ENCODE results near the gene CUX1. TPM values are rescaled to one million over a fixed set of nuclear protein-coding genes. Genes with fewer than 3 reads are reported as not detected.

The CUX1 gene
- total RNA-seq, 4 donors from 2014 or later, result 52.5 to 93.6 (median 63.7) TPM

DNA sequence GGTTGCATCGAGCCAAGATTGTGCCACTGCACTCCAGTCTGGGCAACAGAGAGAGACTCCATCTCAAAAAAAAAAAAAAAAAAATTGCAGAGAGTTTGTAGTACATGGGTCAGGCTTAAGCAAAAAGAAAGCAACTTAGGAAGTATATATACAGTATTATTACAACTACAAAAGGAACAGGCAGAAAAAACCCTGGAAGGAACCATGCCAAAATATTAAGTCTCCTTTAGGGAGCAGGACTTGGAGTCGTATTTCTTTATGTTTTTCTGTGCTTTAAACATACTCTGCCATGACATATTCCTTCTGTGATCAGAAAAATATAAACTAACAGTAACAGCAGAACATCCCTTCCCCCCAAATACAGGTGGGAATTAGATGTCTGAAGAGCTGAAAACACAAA lies 144.4 kb downstream of the CUX1 start:
- 70% methylated on average over 2 of the region's 2 CpGs for WGBS
- no peaks in the 10 kb centered on the region for H3K36me3 ChIP-seq
- no peaks in the 10 kb centered on the region for H3K9me3 ChIP-seq
- H3K4me1 ChIP-seq, result no peaks in the 10 kb centered on the region
- no peak overlapping the region for H3K4me3 ChIP-seq
- TF ChIP-seq, protein P1, sequence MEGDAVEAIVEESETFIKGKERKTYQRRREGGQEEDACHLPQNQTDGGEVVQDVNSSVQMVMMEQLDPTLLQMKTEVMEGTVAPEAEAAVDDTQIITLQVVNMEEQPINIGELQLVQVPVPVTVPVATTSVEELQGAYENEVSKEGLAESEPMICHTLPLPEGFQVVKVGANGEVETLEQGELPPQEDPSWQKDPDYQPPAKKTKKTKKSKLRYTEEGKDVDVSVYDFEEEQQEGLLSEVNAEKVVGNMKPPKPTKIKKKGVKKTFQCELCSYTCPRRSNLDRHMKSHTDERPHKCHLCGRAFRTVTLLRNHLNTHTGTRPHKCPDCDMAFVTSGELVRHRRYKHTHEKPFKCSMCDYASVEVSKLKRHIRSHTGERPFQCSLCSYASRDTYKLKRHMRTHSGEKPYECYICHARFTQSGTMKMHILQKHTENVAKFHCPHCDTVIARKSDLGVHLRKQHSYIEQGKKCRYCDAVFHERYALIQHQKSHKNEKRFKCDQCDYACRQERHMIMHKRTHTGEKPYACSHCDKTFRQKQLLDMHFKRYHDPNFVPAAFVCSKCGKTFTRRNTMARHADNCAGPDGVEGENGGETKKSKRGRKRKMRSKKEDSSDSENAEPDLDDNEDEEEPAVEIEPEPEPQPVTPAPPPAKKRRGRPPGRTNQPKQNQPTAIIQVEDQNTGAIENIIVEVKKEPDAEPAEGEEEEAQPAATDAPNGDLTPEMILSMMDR (IDR thresholded peaks at IDR 0.05), result no peak
- no peak for TF ChIP-seq POLR2AphosphoS5 (IDR thresholded peaks at IDR 0.05)
- TF ChIP-seq POLR2A (IDR thresholded peaks at IDR 0.05), result no peak
- no peak for TF ChIP-seq EP300 (IDR thresholded peaks at IDR 0.05)
- H3K27me3 ChIP-seq, result no peaks in the 10 kb centered on the region
- H3K27ac ChIP-seq, result no peak overlapping the region
- DNase-seq (ENCODE audit: low spot score in 2 of 2), result no peak

GRCh38 chr7:101963693-101964092 lies 146.3 kb downstream of the CUX1 start:
- Histone ChIP-seq H3K27ac (no peak overlapping the region), H3K4me3 (no peak overlapping the region), H3K36me3 (no peaks in the 10 kb centered on the region), H3K4me1 (no peaks in the 10 kb centered on the region), H3K27me3 (no peaks in the 10 kb centered on the region), H3K9me3 (no peaks in the 10 kb centered on the region)
- TF ChIP-seq EP300 (IDR thresholded peaks at IDR 0.05) (no peak), POLR2A (IDR thresholded peaks at IDR 0.05) (no peak), POLR2AphosphoS5 (IDR thresholded peaks at IDR 0.05) (no peak)
- TF ChIP-seq, protein P1 (IDR thresholded peaks at IDR 0.05), result no peak
- 96% methylated on average over 9 of the region's 9 CpGs for WGBS
- no peak for DNase-seq (ENCODE audit: low spot score in 2 of 2)

DNA sequence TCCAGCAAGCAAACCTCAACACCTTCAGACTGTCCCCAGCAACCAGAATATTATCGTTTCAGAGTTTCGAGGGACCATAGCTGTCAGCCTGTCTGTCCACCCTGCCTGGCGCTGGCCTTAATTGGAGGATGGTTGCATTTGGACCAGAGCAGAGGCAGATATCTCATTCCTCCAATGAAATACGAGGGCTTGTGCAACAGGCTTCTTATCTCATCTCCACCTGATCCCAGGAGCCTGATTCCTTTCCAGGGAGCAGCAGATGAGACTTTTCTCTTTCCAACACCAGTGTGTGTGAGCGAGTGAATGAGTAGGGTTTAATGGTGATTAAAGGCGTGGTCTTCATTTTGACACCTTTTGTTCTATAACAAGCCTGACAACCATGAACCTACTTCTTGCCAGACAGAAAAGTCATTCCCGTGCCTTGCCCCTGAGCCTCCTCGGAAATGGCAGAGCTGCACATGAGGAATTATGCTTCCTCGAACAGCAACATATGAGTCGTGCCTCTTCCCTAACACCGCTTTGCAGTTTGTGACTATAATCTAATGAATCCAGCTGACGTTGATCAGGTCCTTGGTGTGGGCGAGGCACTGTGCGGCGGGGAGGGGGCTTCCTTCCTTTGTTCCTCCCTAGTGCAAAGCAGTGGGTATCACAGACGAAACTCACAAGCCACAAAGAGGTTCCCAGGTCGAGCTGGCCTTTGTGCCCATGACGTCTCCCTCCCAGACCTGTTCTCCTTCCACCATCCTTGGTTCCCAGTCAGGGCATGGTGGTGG lies 147.4 kb downstream of the CUX1 start:
- Histone ChIP-seq H3K4me1 (no peaks in the 10 kb centered on the region), H3K4me3 (no peak overlapping the region), H3K36me3 (no peaks in the 10 kb centered on the region), H3K27ac (no peak overlapping the region), H3K9me3 (no peaks in the 10 kb centered on the region), H3K27me3 (no peaks in the 10 kb centered on the region)
- DNase-seq (ENCODE audit: low spot score in 2 of 2), result no peak
- TF ChIP-seq EP300 (IDR thresholded peaks at IDR 0.05) (no peak), POLR2A (IDR thresholded peaks at IDR 0.05) (no peak), POLR2AphosphoS5 (IDR thresholded peaks at IDR 0.05) (no peak)
- TF ChIP-seq, protein P1 (IDR thresholded peaks at IDR 0.05), result no peak
- 92% methylated on average over 18 of the region's 18 CpGs for WGBS

DNA sequence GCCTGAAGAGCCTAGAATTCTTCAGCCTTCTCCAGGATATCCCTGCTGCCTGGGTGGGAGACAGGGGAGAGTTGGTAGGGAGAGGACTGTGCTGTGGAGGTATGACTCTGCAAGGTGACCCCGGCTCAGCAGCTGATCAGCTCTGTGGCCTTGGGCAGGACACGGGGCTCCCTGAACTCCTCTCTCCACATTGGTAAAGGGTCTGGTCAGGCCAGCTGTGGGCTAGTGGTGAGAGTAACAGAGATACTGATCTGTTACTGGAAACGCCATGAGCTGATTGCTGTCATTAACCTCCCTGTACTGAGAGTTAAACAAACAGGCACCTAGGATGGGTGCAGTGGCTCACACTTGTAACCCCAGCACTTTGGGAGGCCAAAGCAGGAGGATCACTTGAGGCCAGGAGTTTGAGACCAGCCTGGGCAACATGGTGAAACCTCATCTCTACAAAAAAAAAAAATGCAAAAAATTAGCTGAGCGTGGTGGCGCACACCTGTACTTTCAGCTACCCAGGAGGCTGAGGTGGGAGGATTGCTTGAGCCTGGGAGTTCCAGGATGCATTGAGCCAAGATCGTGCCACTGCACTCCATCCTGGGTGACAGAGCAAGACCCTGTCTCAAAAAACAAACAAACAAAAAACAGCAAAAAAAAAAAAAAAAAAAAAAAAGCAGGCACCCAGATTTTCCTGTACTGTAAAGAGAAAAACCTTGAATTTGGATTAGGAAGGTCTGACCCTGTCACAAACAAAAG lies 151.5 kb downstream of the CUX1 start:
- Histone ChIP-seq H3K27me3 (no peaks in the 10 kb centered on the region), H3K4me1 (no peaks in the 10 kb centered on the region), H3K36me3 (no peaks in the 10 kb centered on the region), H3K4me3 (no peak overlapping the region), H3K27ac (no peak overlapping the region), H3K9me3 (no peaks in the 10 kb centered on the region)
- no peak for DNase-seq (ENCODE audit: low spot score in 2 of 2)
- WGBS, result 93% methylated on average over 6 of the region's 6 CpGs
- TF ChIP-seq POLR2AphosphoS5 (IDR thresholded peaks at IDR 0.05) (no peak), EP300 (IDR thresholded peaks at IDR 0.05) (no peak)
- TF ChIP-seq, protein P1 (IDR thresholded peaks at IDR 0.05), result no peak

DNA sequence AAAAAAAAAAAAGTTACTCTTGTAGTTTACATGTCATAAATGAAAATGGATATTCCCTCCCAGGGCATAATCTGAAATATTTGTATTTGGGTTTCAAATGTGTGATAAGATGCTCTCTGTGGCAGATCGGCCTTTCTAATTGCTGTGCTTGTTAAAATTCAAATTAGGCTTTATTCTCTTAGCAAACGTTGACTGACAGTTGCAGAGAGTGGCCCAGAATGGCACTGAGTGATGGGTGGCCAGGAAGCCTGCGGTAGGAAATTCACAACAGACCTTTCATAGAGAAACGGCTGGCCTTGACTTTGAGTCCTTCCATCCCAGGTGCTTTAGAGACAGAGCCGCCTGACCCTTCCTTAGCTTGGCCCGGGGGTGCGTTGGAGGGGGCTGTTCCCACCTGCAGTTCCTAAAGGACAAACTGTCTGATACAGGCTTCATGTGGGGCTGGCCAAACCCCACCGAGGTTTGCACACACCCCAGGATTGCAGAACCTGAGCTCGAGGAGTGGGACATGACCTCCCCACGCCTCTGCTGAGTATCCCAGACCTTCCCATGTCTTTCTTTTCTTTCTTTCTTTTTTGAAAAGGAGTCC lies 152.7 kb downstream of the CUX1 start:
- H3K27me3 ChIP-seq, result no peaks in the 10 kb centered on the region
- WGBS, result 80% methylated on average over 10 of the region's 10 CpGs
- no peaks in the 10 kb centered on the region for H3K36me3 ChIP-seq
- DNase-seq (ENCODE audit: low spot score in 2 of 2), result no peak
- H3K27ac ChIP-seq, result no peak overlapping the region
- H3K4me3 ChIP-seq, result no peak overlapping the region
- TF ChIP-seq, protein P1 (IDR thresholded peaks at IDR 0.05), result no peak
- TF ChIP-seq POLR2A (IDR thresholded peaks at IDR 0.05), result no peak
- TF ChIP-seq EP300 (IDR thresholded peaks at IDR 0.05), result no peak
- TF ChIP-seq POLR2AphosphoS5 (IDR thresholded peaks at IDR 0.05), result no peak
- H3K4me1 ChIP-seq, result no peaks in the 10 kb centered on the region
- H3K9me3 ChIP-seq, result no peaks in the 10 kb centered on the region

All from suprapubic skin (tissue), 4 donors.